ENCODE measurements around the gene PLXDC2. TPM values are rescaled to one million over a fixed set of nuclear protein-coding genes. Genes with fewer than 3 reads are reported as not detected.

The PLXDC2 gene
- total RNA-seq, 1 donor from 2014 or later: not detected

- no peaks in the 10 kb centered on the region for H3K36me3 Mint-ChIP-seq (ENCODE audit: low read depth)
- no peaks in the 10 kb centered on the region for H3K4me1 Mint-ChIP-seq
- H3K9me3 Mint-ChIP-seq: peaks cover 6% of the 10 kb centered on the region
- intact Hi-C loops (cut with micrococcal nuclease): no loop called here
- H3K4me3 Mint-ChIP-seq: no peak overlapping the region
- no peak for DNase-seq
- no peaks in the 10 kb centered on the region for H3K27me3 Mint-ChIP-seq
- no peak overlapping the region for H3K27ac Mint-ChIP-seq
Observed at GRCh38 chr10:19853831-19854230, 37.6 kb downstream of the PLXDC2 start.

DNA sequence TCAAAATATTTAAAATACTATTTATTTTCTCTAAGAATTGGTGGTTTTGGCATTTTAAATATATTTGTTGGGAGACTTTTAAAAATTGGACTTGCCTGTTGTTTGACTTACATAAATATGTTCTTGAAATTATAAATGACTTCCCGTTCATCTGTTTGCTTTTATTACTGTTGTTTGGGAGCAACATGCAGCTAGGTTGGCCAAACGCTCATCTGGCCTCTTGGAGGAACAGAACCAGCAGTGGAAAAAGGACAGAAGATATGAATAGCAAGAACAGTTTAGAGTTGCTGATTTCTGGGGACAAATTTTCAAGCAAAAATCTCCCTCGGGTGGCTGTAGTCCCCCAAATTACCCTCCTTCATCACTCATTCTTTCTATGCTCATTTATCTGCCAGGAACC, 41.6 kb downstream of the PLXDC2 start:
- Mint-ChIP-seq H3K9me3 (peaks cover 6% of the 10 kb centered on the region), H3K36me3 (ENCODE audit: low read depth) (no peaks in the 10 kb centered on the region), H3K4me1 (no peaks in the 10 kb centered on the region), H3K4me3 (no peak overlapping the region), H3K27ac (no peak overlapping the region), H3K27me3 (no peaks in the 10 kb centered on the region)
- DNase-seq: no peak
- intact Hi-C loops (cut with micrococcal nuclease): no loop called here

DNA sequence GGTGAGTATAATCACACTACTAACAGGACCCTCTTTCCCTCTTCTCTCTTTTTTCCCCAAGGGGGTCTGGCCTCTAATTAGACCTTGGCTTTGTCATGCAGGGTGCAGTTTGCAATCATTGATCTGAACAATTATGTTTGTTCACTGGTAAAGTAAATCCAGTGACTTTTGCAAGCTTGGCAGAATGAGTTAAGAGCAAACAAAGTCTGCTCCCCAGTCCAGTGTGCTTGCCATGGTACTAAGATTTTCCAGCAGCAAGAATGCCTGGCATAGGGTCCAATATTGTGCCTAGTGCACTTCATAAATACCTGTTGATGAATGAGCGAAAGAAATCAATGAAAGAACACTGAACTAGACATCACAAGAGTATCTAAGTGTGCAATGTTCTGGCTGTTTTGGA, 43.9 kb downstream of the PLXDC2 start:
- no peaks in the 10 kb centered on the region for H3K4me1 Mint-ChIP-seq
- H3K9me3 Mint-ChIP-seq: peaks cover 6% of the 10 kb centered on the region
- H3K4me3 Mint-ChIP-seq: no peak overlapping the region
- DNase-seq: no peak
- H3K27me3 Mint-ChIP-seq: no peaks in the 10 kb centered on the region
- no peaks in the 10 kb centered on the region for H3K36me3 Mint-ChIP-seq (ENCODE audit: low read depth)
- intact Hi-C loops (cut with micrococcal nuclease): no loop called here
- no peak overlapping the region for H3K27ac Mint-ChIP-seq

DNA sequence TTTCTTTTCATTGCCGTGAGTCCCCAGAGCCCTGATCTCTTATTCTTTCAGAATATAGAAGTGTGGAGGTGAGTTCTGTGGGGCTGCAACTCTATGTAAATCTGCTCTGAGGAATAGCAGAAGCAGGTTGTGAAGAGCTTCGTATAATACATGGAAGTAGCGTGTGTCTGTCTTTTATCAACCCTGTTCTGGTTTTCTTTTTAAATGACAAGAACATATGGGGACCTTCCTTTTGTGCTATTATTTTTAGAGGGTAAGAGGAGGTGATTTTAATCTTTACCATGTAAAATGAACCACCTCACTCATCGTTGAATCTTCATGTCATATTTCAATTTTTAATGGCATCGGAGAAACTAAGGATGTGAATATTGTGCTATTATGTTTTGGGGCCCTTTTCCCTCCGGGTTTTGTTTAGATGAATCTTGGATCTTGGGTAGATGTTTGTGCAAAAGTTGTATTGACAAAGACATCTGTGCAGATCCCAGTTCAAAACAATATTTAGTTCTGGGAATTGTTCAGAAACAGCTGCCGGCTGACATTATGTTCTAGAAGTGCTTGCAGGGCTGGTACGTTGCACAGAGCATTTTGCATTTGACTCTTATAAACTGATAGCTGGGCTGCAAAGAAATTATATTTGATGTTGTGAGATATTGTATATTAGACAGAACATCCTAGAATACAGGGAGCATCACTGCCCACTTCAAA, 46.7 kb downstream of the PLXDC2 start:
- H3K4me1 Mint-ChIP-seq: no peaks in the 10 kb centered on the region
- no peak overlapping the region for H3K27ac Mint-ChIP-seq
- intact Hi-C loops (cut with micrococcal nuclease): no loop called here
- peaks cover 4% of the 10 kb centered on the region for H3K9me3 Mint-ChIP-seq
- H3K36me3 Mint-ChIP-seq (ENCODE audit: low read depth): no peaks in the 10 kb centered on the region
- no peak for DNase-seq
- H3K27me3 Mint-ChIP-seq: no peaks in the 10 kb centered on the region
- no peak overlapping the region for H3K4me3 Mint-ChIP-seq

GRCh38 chr10:19865676-19866075, 49.4 kb downstream of the PLXDC2 start:
- Mint-ChIP-seq H3K4me1 (no peaks in the 10 kb centered on the region), H3K27me3 (no peaks in the 10 kb centered on the region), H3K36me3 (ENCODE audit: low read depth) (no peaks in the 10 kb centered on the region), H3K9me3 (no peaks in the 10 kb centered on the region), H3K27ac (no peak overlapping the region), H3K4me3 (no peak overlapping the region)
- intact Hi-C loops (cut with micrococcal nuclease): no loop called here
- DNase-seq: no peak

- Mint-ChIP-seq H3K27ac (no peak overlapping the region), H3K27me3 (no peaks in the 10 kb centered on the region), H3K9me3 (no peaks in the 10 kb centered on the region), H3K36me3 (ENCODE audit: low read depth) (no peaks in the 10 kb centered on the region), H3K4me1 (no peaks in the 10 kb centered on the region), H3K4me3 (no peak overlapping the region)
- intact Hi-C loops (cut with micrococcal nuclease): no loop called here
- no peak for DNase-seq
Observed at GRCh38 chr10:19869370-19869769, 53.1 kb downstream of the PLXDC2 start.

DNA sequence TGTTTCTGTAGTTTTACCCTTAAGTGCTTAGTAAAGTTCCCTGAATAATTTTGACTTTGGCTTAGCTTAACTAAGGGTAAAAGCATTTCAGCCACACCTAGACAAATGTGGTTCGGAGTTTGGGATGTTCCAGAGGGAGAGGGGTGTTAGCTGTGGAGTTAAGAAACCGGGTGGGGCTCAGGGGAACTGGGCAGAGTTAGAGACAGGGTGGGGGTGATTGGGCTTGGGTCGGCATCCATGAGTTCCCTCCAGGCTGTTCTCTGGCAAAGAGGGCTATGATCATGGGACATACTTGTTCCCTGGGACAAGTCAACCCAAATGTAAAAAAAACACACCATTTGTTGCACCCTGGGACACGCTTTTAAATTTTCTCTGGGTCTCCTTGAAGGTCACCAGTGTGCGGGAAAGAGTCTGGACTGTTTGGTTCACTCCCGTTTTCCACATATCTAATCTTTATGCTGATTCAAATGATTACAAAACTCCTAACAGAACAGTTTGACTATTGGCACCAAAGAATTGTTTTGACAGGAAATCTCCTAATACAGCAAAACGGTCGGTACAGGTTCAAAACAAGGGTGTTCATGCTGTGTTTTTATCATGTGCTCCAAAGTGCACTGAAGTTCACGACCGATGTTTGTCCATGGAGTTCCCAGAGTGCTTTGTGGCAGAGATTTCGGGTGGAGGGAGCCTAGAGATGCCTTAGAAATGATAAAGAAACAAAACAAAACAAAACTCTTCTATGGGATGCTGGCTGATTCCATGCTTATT, 56.5 kb downstream of the PLXDC2 start:
- H3K9me3 Mint-ChIP-seq: no peaks in the 10 kb centered on the region
- H3K4me1 Mint-ChIP-seq: no peaks in the 10 kb centered on the region
- H3K27me3 Mint-ChIP-seq: no peaks in the 10 kb centered on the region
- no peaks in the 10 kb centered on the region for H3K36me3 Mint-ChIP-seq (ENCODE audit: low read depth)
- H3K27ac Mint-ChIP-seq: no peak overlapping the region
- intact Hi-C loops (cut with micrococcal nuclease): no loop called here
- no peak overlapping the region for H3K4me3 Mint-ChIP-seq
- DNase-seq: no peak

DNA sequence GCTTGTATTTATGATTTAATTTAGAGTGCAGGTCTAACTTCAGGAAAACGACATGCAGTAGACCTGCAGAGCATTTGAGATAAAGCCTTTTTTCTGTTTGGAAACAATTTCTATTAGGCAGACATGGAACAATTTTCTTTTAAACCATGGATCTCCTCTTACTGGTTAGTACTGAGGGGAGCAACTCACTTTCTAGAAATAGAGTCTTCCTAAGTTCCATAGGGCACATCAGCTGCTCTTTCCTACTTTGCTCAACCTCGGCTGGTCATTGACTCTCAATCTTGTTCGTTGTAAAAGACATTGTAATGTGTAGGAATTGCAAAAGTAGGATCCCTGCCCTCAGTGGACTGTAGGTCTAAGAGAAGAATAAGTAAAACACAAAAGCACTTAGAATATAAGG, 58.0 kb downstream of the PLXDC2 start:
- H3K9me3 Mint-ChIP-seq: no peaks in the 10 kb centered on the region
- no peaks in the 10 kb centered on the region for H3K36me3 Mint-ChIP-seq (ENCODE audit: low read depth)
- H3K27me3 Mint-ChIP-seq: no peaks in the 10 kb centered on the region

DNA sequence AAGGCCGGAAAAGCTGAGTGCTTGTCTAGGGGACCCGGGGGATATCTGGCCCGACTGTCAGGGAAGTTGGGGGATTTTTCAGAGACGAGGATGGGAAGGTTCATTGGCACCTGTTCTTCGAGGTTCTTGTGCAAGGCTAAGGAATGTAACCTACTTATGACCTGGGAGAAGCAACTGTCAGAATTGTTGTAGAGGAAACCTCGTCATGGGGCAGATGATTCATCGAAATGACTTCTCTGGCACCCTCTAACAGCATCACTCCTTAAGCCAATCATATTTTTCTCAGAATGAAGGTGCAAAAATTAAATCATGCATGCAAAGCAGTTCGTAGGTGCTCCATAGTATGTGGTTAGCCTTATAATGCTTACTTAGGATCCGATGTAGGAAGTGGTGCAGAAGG, 58.6 kb downstream of the PLXDC2 start:
- H3K27me3 Mint-ChIP-seq: no peaks in the 10 kb centered on the region
- no peak for DNase-seq
- no peak overlapping the region for H3K27ac Mint-ChIP-seq
- H3K4me1 Mint-ChIP-seq: no peaks in the 10 kb centered on the region
- intact Hi-C loops (cut with micrococcal nuclease): no loop called here
- H3K36me3 Mint-ChIP-seq (ENCODE audit: low read depth): no peaks in the 10 kb centered on the region
- no peaks in the 10 kb centered on the region for H3K9me3 Mint-ChIP-seq
- no peak overlapping the region for H3K4me3 Mint-ChIP-seq

More for the DNA sequence above, 58.0 kb downstream of the PLXDC2 start:
- DNase-seq: no peak
- intact Hi-C loops (cut with micrococcal nuclease): no loop called here
- no peak overlapping the region for H3K4me3 Mint-ChIP-seq
- no peak overlapping the region for H3K27ac Mint-ChIP-seq
- no peaks in the 10 kb centered on the region for H3K4me1 Mint-ChIP-seq

GRCh38 chr10:19876570-19876969, 60.3 kb downstream of the PLXDC2 start:
- intact Hi-C loops (cut with micrococcal nuclease): no loop called here
- no peaks in the 10 kb centered on the region for H3K27me3 Mint-ChIP-seq
- no peak for DNase-seq
- H3K27ac Mint-ChIP-seq: no peak overlapping the region
- H3K4me1 Mint-ChIP-seq: no peaks in the 10 kb centered on the region
- H3K36me3 Mint-ChIP-seq (ENCODE audit: low read depth): no peaks in the 10 kb centered on the region
- no peaks in the 10 kb centered on the region for H3K9me3 Mint-ChIP-seq
- no peak overlapping the region for H3K4me3 Mint-ChIP-seq

GRCh38 chr10:19877466-19878255, 61.4 kb downstream of the PLXDC2 start:
- Mint-ChIP-seq H3K4me3 (no peak overlapping the region), H3K27me3 (no peaks in the 10 kb centered on the region), H3K9me3 (no peaks in the 10 kb centered on the region), H3K36me3 (ENCODE audit: low read depth) (no peaks in the 10 kb centered on the region), H3K4me1 (no peaks in the 10 kb centered on the region), H3K27ac (no peak overlapping the region)
- DNase-seq: no peak
- intact Hi-C loops (cut with micrococcal nuclease): no loop called here

DNA sequence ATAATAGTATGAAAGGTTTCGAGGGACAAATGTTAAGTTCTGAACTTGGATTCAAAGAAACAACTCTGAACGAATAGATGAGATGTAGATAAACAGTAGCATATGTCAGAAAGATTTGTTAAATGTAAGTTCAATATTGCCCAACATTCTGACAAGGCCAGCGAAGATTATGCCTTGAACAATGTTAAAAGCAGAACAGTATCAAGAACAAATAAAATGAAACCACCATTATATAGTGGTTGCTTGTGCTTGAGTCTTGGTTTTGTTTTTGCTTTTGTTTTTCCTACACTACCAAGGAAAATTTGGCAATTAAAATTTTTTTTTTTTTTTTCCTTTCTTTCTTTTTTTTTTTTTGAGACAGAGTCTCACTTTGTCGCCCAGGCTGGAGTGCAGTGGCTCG, 66.4 kb downstream of the PLXDC2 start:
- no peaks in the 10 kb centered on the region for H3K4me1 Mint-ChIP-seq
- no peaks in the 10 kb centered on the region for H3K9me3 Mint-ChIP-seq
- no peaks in the 10 kb centered on the region for H3K36me3 Mint-ChIP-seq (ENCODE audit: low read depth)
- no peak for DNase-seq
- intact Hi-C loops (cut with micrococcal nuclease): no loop called here
- no peak overlapping the region for H3K27ac Mint-ChIP-seq
- no peaks in the 10 kb centered on the region for H3K27me3 Mint-ChIP-seq
- no peak overlapping the region for H3K4me3 Mint-ChIP-seq

- DNase-seq: no peak
- no peaks in the 10 kb centered on the region for H3K27me3 Mint-ChIP-seq
- H3K4me3 Mint-ChIP-seq: no peak overlapping the region
- H3K4me1 Mint-ChIP-seq: no peaks in the 10 kb centered on the region
- no peaks in the 10 kb centered on the region for H3K9me3 Mint-ChIP-seq
- intact Hi-C loops (cut with micrococcal nuclease): no loop called here
- no peaks in the 10 kb centered on the region for H3K36me3 Mint-ChIP-seq (ENCODE audit: low read depth)
- H3K27ac Mint-ChIP-seq: no peak overlapping the region
Observed at GRCh38 chr10:19888061-19888660, 71.9 kb downstream of the PLXDC2 start.

DNA sequence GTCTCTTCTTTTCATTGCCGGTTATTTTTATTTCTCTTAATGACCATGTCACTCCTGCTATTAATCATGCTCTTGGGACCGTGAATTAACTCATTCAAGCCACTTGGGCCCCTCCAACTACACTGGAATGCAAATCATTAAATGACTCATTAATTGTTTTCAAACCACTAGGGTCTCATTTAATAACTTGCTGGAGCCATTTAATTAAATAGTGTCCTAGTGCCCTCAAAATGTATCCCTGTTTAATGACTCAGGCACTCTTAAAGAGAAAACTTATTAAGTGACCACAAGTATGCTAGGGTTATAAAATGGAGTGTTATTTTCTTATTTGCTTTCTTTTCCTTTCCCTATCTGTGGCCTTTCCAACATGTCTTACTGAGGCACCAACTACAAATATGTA, 73.0 kb downstream of the PLXDC2 start:
- no peak for DNase-seq
- H3K9me3 Mint-ChIP-seq: no peaks in the 10 kb centered on the region
- no peak overlapping the region for H3K4me3 Mint-ChIP-seq
- intact Hi-C loops (cut with micrococcal nuclease): no loop called here
- no peak overlapping the region for H3K27ac Mint-ChIP-seq
- H3K27me3 Mint-ChIP-seq: no peaks in the 10 kb centered on the region
- H3K4me1 Mint-ChIP-seq: no peaks in the 10 kb centered on the region
- no peaks in the 10 kb centered on the region for H3K36me3 Mint-ChIP-seq (ENCODE audit: low read depth)

Measured in activated CD4-positive, alpha-beta T cell treated with anti-CD3 and anti-CD28 coated beads, Interleukin-2, amount 10 ng/mL, durations not matched to agents 24 days and 14 days (primary cell).